Epithelial cell of esophagus (primary cell): ENCODE results near the gene FGF14.

Experiments
- DNase-seq: peaks from one replicate; pipeline ENCODE4 v3.0.0; 2010; ENCODE audit warnings: low read depth
- H3K4me3 ChIP-seq: 2 replicates; pipeline ENCODE4 v1.5.1; 2011; ENCODE audit warnings: mild to moderate bottlenecking, low read length, control low read depth
- CTCF ChIP-seq: IDR thresholded peaks from 2 replicates; pipeline ENCODE4 v1.5.1; 2011; ENCODE audit warnings: low read depth, mild to moderate bottlenecking, low read length, control low read depth, inconsistent platforms; ENCODE audit not compliant: insufficient read depth; ENCODE audit errors: missing control alignments

Gene FGF14

DNA sequence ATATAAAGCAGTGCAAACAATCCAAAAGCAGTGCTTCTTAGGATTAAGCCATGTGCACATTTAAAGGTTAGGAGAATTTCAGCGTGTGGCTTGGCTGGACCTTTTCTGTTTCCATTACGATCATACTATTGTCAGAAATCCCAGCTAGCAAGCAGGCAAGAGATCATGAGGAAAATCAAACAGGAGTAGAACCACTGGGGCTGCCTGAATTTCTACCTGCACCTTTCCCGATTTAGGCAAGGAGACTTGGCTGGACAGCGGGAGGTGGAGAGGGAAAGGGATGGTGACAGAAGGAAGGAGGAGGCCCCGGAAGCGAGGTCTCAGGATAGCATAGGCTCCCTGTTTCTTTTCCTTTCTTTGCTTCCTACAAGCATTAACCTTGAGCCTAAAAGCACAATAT lies 102.5 kb downstream of the FGF14 start:
- no peak for DNase-seq
- no peak for TF ChIP-seq CTCF
- no peak overlapping the region for H3K4me3 ChIP-seq

- TF ChIP-seq CTCF = no peak
Observed at GRCh38 chr13:102298051-102298450, 103.8 kb downstream of the FGF14 start.

DNA sequence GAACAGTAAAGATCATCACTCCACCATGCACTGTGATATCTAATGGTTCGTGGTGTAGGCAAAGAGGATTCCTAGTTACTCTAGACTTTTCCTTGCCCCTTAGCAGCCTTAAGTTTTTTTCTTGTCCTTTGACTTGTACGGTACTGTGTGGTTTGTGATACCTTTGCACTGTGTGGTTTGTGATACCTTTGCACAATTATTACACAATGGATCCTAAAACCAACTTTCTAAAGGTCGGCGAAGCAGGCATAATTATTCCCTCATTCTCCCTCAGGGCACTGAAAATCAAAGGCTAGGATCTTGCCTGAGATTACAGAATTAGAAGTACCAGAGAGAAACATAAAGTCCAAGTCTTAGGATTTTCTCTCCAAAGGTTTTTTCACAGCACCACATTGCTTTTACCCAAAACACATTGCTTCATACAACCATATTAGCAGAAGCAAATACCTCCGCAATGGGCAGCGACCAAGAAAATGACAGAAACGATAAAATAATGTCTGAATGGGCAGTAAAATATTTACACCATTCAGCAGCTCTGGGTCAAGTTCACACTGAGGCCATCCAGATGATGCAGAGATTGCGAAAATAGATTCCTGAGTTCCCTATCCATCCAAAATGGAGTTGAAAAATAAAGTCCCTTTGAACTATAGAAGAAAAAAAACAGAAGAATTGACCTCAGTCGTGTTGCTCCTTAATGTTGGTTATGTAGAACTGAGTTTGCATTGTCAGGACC lies 106.4 kb downstream of the FGF14 start:
- H3K4me3 ChIP-seq = no peak overlapping the region
- TF ChIP-seq CTCF = no peak
- no peak for DNase-seq

More at GRCh38 chr13:102298051-102298450, 103.8 kb downstream of the FGF14 start:
- no peak overlapping the region for H3K4me3 ChIP-seq
- DNase-seq = no peak

DNA sequence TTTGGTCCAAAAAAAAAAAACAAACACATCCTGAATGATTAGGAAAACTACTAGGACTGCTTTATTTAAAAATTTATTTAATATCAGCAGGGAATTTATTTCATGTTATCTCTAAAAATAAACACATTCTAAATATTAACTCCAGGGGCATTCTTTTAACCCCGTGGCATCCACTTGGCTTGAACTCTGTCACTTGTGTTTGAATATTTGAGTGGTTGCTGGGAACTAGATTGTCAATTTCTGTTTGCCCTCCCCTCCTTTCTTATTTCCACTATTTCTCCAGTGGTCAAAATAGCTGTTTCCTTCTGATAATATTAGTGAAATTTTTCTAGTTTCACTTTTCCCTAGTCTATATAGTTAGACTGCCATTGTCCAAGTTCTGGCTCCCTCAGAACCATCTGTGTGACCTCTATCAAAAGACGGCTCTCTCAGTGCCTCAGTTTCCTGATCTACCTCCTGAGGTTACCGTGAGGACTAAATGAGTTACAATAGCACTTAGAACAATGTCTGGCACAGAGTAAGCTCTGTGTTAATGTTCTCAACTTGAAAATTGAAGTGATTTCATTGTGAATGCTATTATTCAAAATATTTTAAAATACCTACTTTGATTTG lies 107.3 kb downstream of the FGF14 start:
- no peak for DNase-seq
- H3K4me3 ChIP-seq = no peak overlapping the region
- no peak for TF ChIP-seq CTCF

DNA sequence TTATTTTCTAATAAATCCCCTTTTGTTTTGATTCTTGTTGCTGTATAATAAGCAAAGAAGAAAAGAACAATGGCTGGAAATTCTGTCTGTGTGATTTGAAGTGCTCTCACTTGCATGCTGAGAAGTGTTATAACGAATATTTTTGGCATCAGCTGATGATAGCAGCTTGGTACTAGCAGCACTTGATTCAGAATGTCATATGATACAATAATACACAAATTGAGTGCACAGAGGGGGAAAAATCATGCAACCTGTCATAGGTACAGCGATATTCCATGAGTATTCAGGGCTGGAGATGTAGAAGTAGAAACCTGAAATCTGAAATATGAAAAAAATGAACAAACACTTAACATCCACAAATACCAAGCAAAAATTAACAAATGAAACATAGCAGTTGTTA lies 108.1 kb downstream of the FGF14 start:
- DNase-seq = no peak
- H3K4me3 ChIP-seq = no peak overlapping the region
- TF ChIP-seq CTCF = no peak

GRCh38 chr13:102291587-102292218 lies 110.1 kb downstream of the FGF14 start:
- no peak for TF ChIP-seq CTCF
- peak; percentile 10 for DNase-seq
- H3K4me3 ChIP-seq = no peak overlapping the region
